Ishikawa (cell line): ENCODE data around the gene LRFN5.

Experiments
- CEBPB ChIP-seq: IDR thresholded peaks from 2 replicates; pipeline ENCODE4 v1.6.1; 2012
- CREB1 ChIP-seq: IDR thresholded peaks from 2 replicates; pipeline ENCODE4 v1.6.1; 2012; ENCODE audit warnings: low read depth
- EGR1 ChIP-seq: IDR thresholded peaks from 2 replicates; pipeline ENCODE4 v1.6.1; 2012
- EP300 ChIP-seq: IDR thresholded peaks from 2 replicates; pipeline ENCODE4 v1.6.1; 2012; ENCODE audit warnings: borderline replicate concordance
- FOXM1 ChIP-seq: IDR thresholded peaks from 2 replicates; pipeline ENCODE4 v1.6.1; 2012; ENCODE audit warnings: low read depth, borderline replicate concordance
- MAX ChIP-seq: IDR thresholded peaks from 2 replicates; pipeline ENCODE4 v1.6.1; 2012
- NFIC ChIP-seq: IDR thresholded peaks from 2 replicates; pipeline ENCODE4 v1.6.1; 2012
- RAD21 ChIP-seq: IDR thresholded peaks from 2 replicates; pipeline ENCODE4 v1.6.1; 2012; ENCODE audit warnings: low read depth
- TAF1 ChIP-seq: IDR thresholded peaks from 2 replicates; pipeline ENCODE4 v1.6.1; 2012; ENCODE audit warnings: low read depth, mild to moderate bottlenecking
- TCF12 ChIP-seq: IDR thresholded peaks from 2 replicates; pipeline ENCODE4 v1.6.1; 2012; ENCODE audit warnings: low read depth
- TEAD4 ChIP-seq: IDR thresholded peaks from 2 replicates; pipeline ENCODE4 v1.6.1; 2012
- USF1 ChIP-seq: IDR thresholded peaks from 2 replicates; pipeline ENCODE4 v1.6.1; 2012
- YY1 ChIP-seq: IDR thresholded peaks from 2 replicates; pipeline ENCODE4 v1.6.1; 2012; ENCODE audit warnings: low read depth
- ZBTB7A ChIP-seq: IDR thresholded peaks from 2 replicates; pipeline ENCODE4 v1.6.1; 2012; ENCODE audit warnings: low read depth
- TF ChIP-seq, protein P1 (sequence below): IDR thresholded peaks from 2 replicates; pipeline ENCODE4 v1.6.1; 2012; ENCODE audit warnings: low read depth, mild to moderate bottlenecking

The LRFN5 gene

GRCh38 chr14:41900644-41901043 lies 294.0 kb downstream of the LRFN5 start:
- TF ChIP-seq, protein P1, sequence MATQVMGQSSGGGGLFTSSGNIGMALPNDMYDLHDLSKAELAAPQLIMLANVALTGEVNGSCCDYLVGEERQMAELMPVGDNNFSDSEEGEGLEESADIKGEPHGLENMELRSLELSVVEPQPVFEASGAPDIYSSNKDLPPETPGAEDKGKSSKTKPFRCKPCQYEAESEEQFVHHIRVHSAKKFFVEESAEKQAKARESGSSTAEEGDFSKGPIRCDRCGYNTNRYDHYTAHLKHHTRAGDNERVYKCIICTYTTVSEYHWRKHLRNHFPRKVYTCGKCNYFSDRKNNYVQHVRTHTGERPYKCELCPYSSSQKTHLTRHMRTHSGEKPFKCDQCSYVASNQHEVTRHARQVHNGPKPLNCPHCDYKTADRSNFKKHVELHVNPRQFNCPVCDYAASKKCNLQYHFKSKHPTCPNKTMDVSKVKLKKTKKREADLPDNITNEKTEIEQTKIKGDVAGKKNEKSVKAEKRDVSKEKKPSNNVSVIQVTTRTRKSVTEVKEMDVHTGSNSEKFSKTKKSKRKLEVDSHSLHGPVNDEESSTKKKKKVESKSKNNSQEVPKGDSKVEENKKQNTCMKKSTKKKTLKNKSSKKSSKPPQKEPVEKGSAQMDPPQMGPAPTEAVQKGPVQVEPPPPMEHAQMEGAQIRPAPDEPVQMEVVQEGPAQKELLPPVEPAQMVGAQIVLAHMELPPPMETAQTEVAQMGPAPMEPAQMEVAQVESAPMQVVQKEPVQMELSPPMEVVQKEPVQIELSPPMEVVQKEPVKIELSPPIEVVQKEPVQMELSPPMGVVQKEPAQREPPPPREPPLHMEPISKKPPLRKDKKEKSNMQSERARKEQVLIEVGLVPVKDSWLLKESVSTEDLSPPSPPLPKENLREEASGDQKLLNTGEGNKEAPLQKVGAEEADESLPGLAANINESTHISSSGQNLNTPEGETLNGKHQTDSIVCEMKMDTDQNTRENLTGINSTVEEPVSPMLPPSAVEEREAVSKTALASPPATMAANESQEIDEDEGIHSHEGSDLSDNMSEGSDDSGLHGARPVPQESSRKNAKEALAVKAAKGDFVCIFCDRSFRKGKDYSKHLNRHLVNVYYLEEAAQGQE = no peak
- TF ChIP-seq YY1 = no peak
- no peak for TF ChIP-seq CEBPB

DNA sequence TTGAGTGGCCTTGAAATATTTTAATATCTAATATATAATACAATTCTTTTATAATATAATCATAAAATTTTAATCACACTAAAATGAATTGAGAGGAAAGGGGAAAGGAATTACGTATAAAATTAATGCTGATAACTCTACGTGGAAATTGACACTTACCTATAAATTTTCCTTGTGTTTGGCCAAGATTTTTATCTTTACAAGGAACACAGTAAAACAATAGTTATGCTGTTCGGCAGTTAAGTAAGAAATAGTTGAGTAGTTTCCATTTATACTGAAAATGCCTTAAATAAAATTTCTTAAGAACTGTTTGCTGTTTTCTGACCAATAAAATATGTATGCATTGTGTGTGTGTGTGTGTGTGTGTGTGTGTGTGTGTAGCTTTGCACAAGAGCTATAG lies 294.4 kb downstream of the LRFN5 start:
- no peak for TF ChIP-seq TCF12
- no peak for TF ChIP-seq MAX
- no peak for TF ChIP-seq CREB1
- no peak for TF ChIP-seq CEBPB
- TF ChIP-seq, protein P1 = no peak
- TF ChIP-seq TAF1 = no peak
- TF ChIP-seq EGR1 = no peak
- no peak for TF ChIP-seq TEAD4
- no peak for TF ChIP-seq RAD21
- TF ChIP-seq YY1 = no peak
- no peak for TF ChIP-seq FOXM1
- TF ChIP-seq ZBTB7A = no peak
- TF ChIP-seq USF1 = no peak

DNA sequence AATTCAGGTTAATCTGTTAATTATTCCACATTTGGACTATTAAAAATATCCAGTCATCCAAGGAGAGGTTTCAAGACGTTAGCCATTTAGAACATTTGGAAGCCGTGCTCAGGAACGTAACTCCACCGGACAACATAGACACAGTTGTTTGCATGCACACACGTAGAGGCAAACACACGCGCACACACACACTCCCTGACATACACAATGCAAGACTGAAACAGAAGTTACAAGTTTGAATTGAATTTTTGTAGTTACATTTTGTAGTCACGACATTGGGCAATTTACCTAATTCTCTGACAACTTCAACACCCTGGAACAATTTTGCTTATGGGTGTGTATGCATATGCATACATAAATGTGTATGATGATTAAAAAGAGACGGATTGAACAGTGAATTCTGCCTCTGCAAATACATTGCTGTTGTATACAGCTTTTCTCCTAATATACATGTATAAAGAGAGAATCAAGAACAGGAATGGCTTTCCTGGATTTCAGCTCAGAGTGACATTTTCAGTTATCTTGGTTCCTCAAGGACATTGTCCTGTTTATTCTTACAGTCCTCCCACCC lies 298.8 kb downstream of the LRFN5 start:
- no peak for TF ChIP-seq NFIC
- TF ChIP-seq CEBPB = no peak
- TF ChIP-seq TCF12 = no peak
- TF ChIP-seq RAD21 = no peak
- TF ChIP-seq, protein P1 = no peak
- no peak for TF ChIP-seq EP300
- no peak for TF ChIP-seq CREB1
- TF ChIP-seq USF1 = no peak
- no peak for TF ChIP-seq ZBTB7A
- TF ChIP-seq FOXM1 = no peak
- TF ChIP-seq YY1 = no peak

- no peak for TF ChIP-seq TAF1
- TF ChIP-seq MAX = no peak
- no peak for TF ChIP-seq EGR1
These were observed 306.7 kb downstream of the LRFN5 start for GRCh38 chr14:41913398-41913797.

DNA sequence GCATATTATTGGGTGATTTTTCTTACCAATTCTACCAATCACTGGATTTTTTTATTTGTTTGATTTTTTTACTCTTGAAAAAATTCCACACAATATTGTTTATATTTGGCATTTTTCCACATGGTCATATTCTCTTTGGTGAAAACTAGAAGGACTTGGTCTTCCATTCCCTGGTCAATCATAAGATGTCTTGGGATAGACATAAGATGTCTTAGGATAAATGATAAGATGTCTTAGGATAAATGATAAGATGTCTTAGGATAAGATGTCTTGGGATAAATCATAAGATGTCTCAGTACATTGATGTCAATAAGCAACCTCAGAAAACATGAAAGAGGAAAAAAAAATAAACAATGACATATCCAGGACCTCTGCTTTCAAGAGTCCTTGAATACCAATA lies 309.1 kb downstream of the LRFN5 start:
- TF ChIP-seq EGR1 = no peak
- no peak for TF ChIP-seq USF1
- TF ChIP-seq EP300 = no peak
- TF ChIP-seq CEBPB = no peak
- TF ChIP-seq RAD21 = no peak
- no peak for TF ChIP-seq CREB1
- no peak for TF ChIP-seq TEAD4
- TF ChIP-seq, protein P1 = no peak
- TF ChIP-seq ZBTB7A = no peak
